Suprapubic skin (tissue), 4 donors: ENCODE data around the gene KIF3B. TPM values are rescaled to one million over a fixed set of nuclear protein-coding genes. Genes with fewer than 3 reads are reported as not detected.
"Not testable (repeated sequence)": the region's sequence is repeated elsewhere in the genome, so short reads cannot be mapped to it uniquely, and the experiment has no call there.

ENCODE experiments used
- DNase-seq, 2 donors: peaks; one replicate each; pipeline ENCODE4 v3.0.0-alpha.2; 2019; ENCODE audit warnings: low spot score in 2 of 2
- H3K27ac ChIP-seq: fragments of 200-600 bp; sonication (generic); one replicate; pipeline ENCODE4 v1.5.1; 2019
- H3K27me3 ChIP-seq: fragments of 200-600 bp; sonication (generic); one replicate; pipeline ENCODE4 v1.5.1; 2019
- H3K36me3 ChIP-seq: fragments of 200-600 bp; sonication (generic); one replicate; pipeline ENCODE4 v1.5.1; 2019
- H3K4me1 ChIP-seq: fragments of 200-600 bp; sonication (generic); one replicate; pipeline ENCODE4 v1.5.1; 2019
- H3K4me3 ChIP-seq: fragments of 200-600 bp; sonication (generic); one replicate; pipeline ENCODE4 v1.5.1; 2019; ENCODE audit warnings: mild to moderate bottlenecking
- H3K9me3 ChIP-seq: fragments of 200-600 bp; sonication (generic); one replicate; pipeline ENCODE4 v1.5.1; 2019
- CTCF ChIP-seq, 2 donors: fragments of 200-600 bp in 1 of 2; fragments of 450-650 bp in 1 of 2; sonication (generic) in 1 of 2; IDR thresholded peaks; one replicate each; pipeline ENCODE4 v1.5.1; 2016 to 2019; ENCODE audit warnings: antibody characterized with exemption in 2 of 2, mild to moderate bottlenecking in 1 of 2, moderate library complexity in 1 of 2
- EP300 ChIP-seq: sonication (generic); formaldehyde crosslinking; IDR thresholded peaks from one replicate; pipeline ENCODE4 v1.6.1; 2017; ENCODE audit warnings: antibody characterized with exemption
- POLR2A ChIP-seq, 2 donors: fragments of 450-650 bp; IDR thresholded peaks; one replicate each; pipeline ENCODE4 v1.6.1; 2017; ENCODE audit warnings: antibody characterized with exemption in 2 of 2, mild to moderate bottlenecking in 2 of 2, moderate library complexity in 2 of 2
- POLR2AphosphoS5 ChIP-seq, 3 donors: sonication (generic); formaldehyde crosslinking; IDR thresholded peaks; one replicate each; pipeline ENCODE4 v1.6.1; 2017; ENCODE audit warnings: antibody characterized with exemption in 3 of 3
- WGBS: methylation state at CpG from one replicate; pipeline ENCODE4 v1.1.5; 2018; 5-methylcytosine and 5-hydroxymethylcytosine counted together
- total RNA-seq, 4 donors: library from RNA; depleted of rRNA; stranded (reverse); fragments of >200 nt; gene quantifications; one replicate each; pipeline ENCODE4 v1.1.0, GENCODE V29; 2016

The KIF3B gene
- total RNA-seq, 4 donors from 2014 or later, result 12.7 to 17.3 (median 14.9) TPM

GRCh38 chr20:32315891-32316290 lies 38.4 kb downstream of the KIF3B start:
- peaks cover 48% of the 10 kb centered on the region for H3K36me3 ChIP-seq

GRCh38 chr20:32316667-32317066 lies 39.2 kb downstream of the KIF3B start:
- 74% methylated on average over 7 of the region's 7 CpGs for WGBS
- Histone ChIP-seq H3K27me3 (no peaks in the 10 kb centered on the region), H3K9me3 (no peaks in the 10 kb centered on the region), H3K36me3 (peaks cover 45% of the 10 kb centered on the region), H3K27ac (no peak overlapping the region), H3K4me3 (no peak overlapping the region), H3K4me1 (no peaks in the 10 kb centered on the region)
- TF ChIP-seq CTCF (IDR thresholded peaks at IDR 0.05) (no peak), POLR2A (IDR thresholded peaks at IDR 0.05) (no peak), EP300 (no peak), POLR2AphosphoS5 (IDR thresholded peaks at IDR 0.05) (no peak)
- DNase-seq, result no peak

More at GRCh38 chr20:32315891-32316290, 38.4 kb downstream of the KIF3B start:
- no peak overlapping the region for H3K4me3 ChIP-seq
- H3K27ac ChIP-seq, result no peak overlapping the region
- no peaks in the 10 kb centered on the region for H3K9me3 ChIP-seq
- no peaks in the 10 kb centered on the region for H3K4me1 ChIP-seq
- 88% methylated on average over 2 of the region's 2 CpGs for WGBS
- DNase-seq, result no peak
- no peaks in the 10 kb centered on the region for H3K27me3 ChIP-seq
- no peak for TF ChIP-seq POLR2AphosphoS5 (IDR thresholded peaks at IDR 0.05)
- TF ChIP-seq CTCF (IDR thresholded peaks at IDR 0.05), result no peak
- no peak for TF ChIP-seq POLR2A (IDR thresholded peaks at IDR 0.05)
- no peak for TF ChIP-seq EP300

- H3K9me3 ChIP-seq, result no peaks in the 10 kb centered on the region
- no peaks in the 10 kb centered on the region for H3K27me3 ChIP-seq
- H3K27ac ChIP-seq, result no peak overlapping the region
- WGBS, result 88% methylated on average over 6 of the region's 6 CpGs
- no peak for TF ChIP-seq EP300
- no peak for TF ChIP-seq POLR2AphosphoS5 (IDR thresholded peaks at IDR 0.05)
- H3K4me3 ChIP-seq, result no peak overlapping the region
- H3K36me3 ChIP-seq, result peaks cover 35% of the 10 kb centered on the region
- H3K4me1 ChIP-seq, result no peaks in the 10 kb centered on the region
- DNase-seq, result no peak
Observed at GRCh38 chr20:32319100-32319499, 41.6 kb downstream of the KIF3B start.

GRCh38 chr20:32320305-32320704 lies 42.9 kb downstream of the KIF3B start:
- Histone ChIP-seq H3K4me1 (no peaks in the 10 kb centered on the region), H3K36me3 (peaks cover 37% of the 10 kb centered on the region), H3K27me3 (no peaks in the 10 kb centered on the region), H3K4me3 (no peak overlapping the region), H3K27ac (no peak overlapping the region), H3K9me3 (no peaks in the 10 kb centered on the region)
- no peak for TF ChIP-seq POLR2A (IDR thresholded peaks at IDR 0.05)
- TF ChIP-seq CTCF (IDR thresholded peaks at IDR 0.05), result no peak
- TF ChIP-seq EP300, result no peak
- TF ChIP-seq POLR2AphosphoS5 (IDR thresholded peaks at IDR 0.05), result no peak
- no peak for DNase-seq
- 87% methylated on average over 1 of the region's 1 CpG for WGBS

- Histone ChIP-seq H3K27ac (no peak overlapping the region), H3K9me3 (no peaks in the 10 kb centered on the region), H3K27me3 (no peaks in the 10 kb centered on the region), H3K4me1 (no peaks in the 10 kb centered on the region), H3K4me3 (no peak overlapping the region), H3K36me3 (peaks cover 32% of the 10 kb centered on the region)
- WGBS, result 87% methylated on average over 1 of the region's 1 CpG
- DNase-seq, result no peak
- TF ChIP-seq CTCF (IDR thresholded peaks at IDR 0.05) (no peak), POLR2AphosphoS5 (IDR thresholded peaks at IDR 0.05) (no peak), EP300 (no peak), POLR2A (IDR thresholded peaks at IDR 0.05) (no peak)
Observed at GRCh38 chr20:32321390-32321789, 43.9 kb downstream of the KIF3B start.

GRCh38 chr20:32322260-32322659 lies 44.8 kb downstream of the KIF3B start:
- not testable (repeated sequence) for H3K4me1 ChIP-seq, DNase-seq, H3K27me3 ChIP-seq, H3K4me3 ChIP-seq, H3K9me3 ChIP-seq, H3K27ac ChIP-seq
- WGBS, result 96% methylated on average over 12 of the region's 12 CpGs
- peaks cover 30% of the 10 kb centered on the region for H3K36me3 ChIP-seq

- not testable (repeated sequence) for DNase-seq, H3K27ac ChIP-seq
- 95% methylated on average over 5 of the region's 5 CpGs for WGBS
Observed at GRCh38 chr20:32323761-32324160, 46.3 kb downstream of the KIF3B start.

More at GRCh38 chr20:32323761-32324160, 46.3 kb downstream of the KIF3B start:
- not testable (repeated sequence) for H3K4me3 ChIP-seq, H3K4me1 ChIP-seq, H3K27me3 ChIP-seq, H3K9me3 ChIP-seq
- peaks cover 21% of the 10 kb centered on the region for H3K36me3 ChIP-seq
